ENCODE results near the gene NAGA. TPM values are rescaled to one million over a fixed set of nuclear protein-coding genes. Genes with fewer than 3 reads are reported as not detected.

The NAGA gene
- total RNA-seq, 1 donor from 2014 or later: 16.9 TPM

DNA sequence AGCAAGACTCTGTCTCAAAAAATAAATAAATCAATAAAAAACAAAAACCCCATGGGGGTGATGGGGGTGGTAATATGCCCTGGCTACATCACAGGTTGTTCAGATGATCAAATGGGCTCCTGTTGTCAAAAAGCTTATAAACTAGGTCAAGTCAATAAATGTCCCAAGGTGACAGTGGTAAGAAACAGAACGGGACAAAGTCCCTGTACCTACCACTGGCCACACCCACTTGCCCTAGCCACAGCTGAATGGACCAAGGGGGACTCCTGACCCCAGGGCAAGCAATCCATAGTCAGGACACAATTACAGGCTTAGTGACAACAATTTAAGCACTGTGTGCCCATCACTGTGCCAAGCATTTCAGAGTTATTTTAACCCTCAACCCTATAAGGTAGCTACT is 6.0 kb downstream of the NAGA start:
- no peak overlapping the region for H3K4me3 Mint-ChIP-seq (ENCODE audit: low read depth)
- H3K27ac Mint-ChIP-seq: no peak overlapping the region
- no peak for DNase-seq (ENCODE audit: low spot score, unreplicated experiment)
- H3K36me3 Mint-ChIP-seq (ENCODE audit: insufficient read depth): peaks cover 11% of the 10 kb centered on the region
- H3K9me3 Mint-ChIP-seq (ENCODE audit: low read depth): no peaks in the 10 kb centered on the region
- no peaks in the 10 kb centered on the region for H3K27me3 Mint-ChIP-seq
- TF ChIP-seq, protein P1, sequence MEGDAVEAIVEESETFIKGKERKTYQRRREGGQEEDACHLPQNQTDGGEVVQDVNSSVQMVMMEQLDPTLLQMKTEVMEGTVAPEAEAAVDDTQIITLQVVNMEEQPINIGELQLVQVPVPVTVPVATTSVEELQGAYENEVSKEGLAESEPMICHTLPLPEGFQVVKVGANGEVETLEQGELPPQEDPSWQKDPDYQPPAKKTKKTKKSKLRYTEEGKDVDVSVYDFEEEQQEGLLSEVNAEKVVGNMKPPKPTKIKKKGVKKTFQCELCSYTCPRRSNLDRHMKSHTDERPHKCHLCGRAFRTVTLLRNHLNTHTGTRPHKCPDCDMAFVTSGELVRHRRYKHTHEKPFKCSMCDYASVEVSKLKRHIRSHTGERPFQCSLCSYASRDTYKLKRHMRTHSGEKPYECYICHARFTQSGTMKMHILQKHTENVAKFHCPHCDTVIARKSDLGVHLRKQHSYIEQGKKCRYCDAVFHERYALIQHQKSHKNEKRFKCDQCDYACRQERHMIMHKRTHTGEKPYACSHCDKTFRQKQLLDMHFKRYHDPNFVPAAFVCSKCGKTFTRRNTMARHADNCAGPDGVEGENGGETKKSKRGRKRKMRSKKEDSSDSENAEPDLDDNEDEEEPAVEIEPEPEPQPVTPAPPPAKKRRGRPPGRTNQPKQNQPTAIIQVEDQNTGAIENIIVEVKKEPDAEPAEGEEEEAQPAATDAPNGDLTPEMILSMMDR (IDR thresholded peaks at IDR 0.05; ENCODE audit: unreplicated experiment): no peak
- no peaks in the 10 kb centered on the region for H3K4me1 Mint-ChIP-seq (ENCODE audit: low read depth)

DNA sequence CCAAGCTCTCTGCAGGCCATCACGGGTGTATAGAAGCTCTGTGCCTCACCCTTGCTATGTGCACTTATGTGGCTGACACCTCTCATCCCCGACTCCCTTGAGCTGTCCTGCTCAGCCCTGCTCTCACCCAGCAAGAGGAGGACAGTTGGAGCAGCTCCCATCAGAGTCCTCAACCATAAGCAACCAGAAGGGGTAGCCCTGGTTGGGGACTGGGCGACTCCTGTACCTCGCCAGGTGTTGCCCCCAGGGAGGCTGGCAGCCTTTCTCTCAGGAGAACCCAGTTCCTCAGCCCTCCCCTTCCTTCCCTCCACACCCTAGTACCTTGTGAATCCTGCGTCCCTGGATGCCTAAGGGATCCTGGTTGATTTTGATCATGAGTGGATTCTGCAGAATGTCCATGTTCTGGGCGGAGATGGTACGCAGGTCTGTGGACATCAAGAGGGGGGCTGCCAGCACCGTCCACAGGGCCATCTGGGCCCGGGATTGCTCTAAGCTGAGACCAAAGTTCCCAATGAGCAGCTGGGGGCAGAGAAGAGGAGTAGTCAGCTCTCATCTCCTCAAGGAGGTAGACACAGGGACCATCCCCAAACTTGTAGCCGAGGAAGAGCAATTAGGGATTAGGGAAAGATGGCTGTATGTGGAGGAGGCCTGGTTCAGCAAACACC is 8.0 kb downstream of the NAGA start:
- Mint-ChIP-seq H3K9me3 (ENCODE audit: low read depth) (peaks cover 6% of the 10 kb centered on the region), H3K27me3 (no peaks in the 10 kb centered on the region), H3K27ac (no peak overlapping the region), H3K36me3 (ENCODE audit: insufficient read depth) (peaks cover 18% of the 10 kb centered on the region), H3K4me3 (ENCODE audit: low read depth) (no peak overlapping the region), H3K4me1 (ENCODE audit: low read depth) (no peaks in the 10 kb centered on the region)
- no peak for DNase-seq (ENCODE audit: low spot score, unreplicated experiment)
- TF ChIP-seq, protein P1 (IDR thresholded peaks at IDR 0.05; ENCODE audit: unreplicated experiment): no peak

DNA sequence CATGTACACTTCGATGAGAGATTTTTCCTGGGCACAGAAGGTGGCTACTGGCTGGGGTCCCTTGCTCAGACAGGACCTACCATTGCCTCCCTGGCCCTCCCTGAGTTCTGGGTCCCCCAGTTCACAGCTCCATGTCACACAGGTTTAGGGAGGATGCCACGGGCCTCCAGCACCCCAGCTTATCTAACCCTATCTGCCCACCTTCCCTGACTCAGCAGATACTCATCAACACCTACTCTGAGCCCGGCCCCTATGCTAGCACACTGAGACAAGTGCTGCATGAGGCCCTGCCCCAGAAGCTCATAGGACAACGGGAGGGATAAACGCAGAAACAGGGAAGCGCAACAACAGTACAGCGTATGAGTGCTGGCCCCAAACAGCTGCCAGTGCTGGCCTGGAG is 9.6 kb downstream of the NAGA start:
- Mint-ChIP-seq H3K36me3 (ENCODE audit: insufficient read depth) (peaks cover 25% of the 10 kb centered on the region), H3K4me3 (ENCODE audit: low read depth) (no peak overlapping the region), H3K27me3 (no peaks in the 10 kb centered on the region), H3K4me1 (ENCODE audit: low read depth) (no peaks in the 10 kb centered on the region), H3K9me3 (ENCODE audit: low read depth) (peaks cover 21% of the 10 kb centered on the region), H3K27ac (no peak overlapping the region)
- TF ChIP-seq, protein P1 (IDR thresholded peaks at IDR 0.05; ENCODE audit: unreplicated experiment): no peak
- DNase-seq (ENCODE audit: low spot score, unreplicated experiment): no peak

DNA sequence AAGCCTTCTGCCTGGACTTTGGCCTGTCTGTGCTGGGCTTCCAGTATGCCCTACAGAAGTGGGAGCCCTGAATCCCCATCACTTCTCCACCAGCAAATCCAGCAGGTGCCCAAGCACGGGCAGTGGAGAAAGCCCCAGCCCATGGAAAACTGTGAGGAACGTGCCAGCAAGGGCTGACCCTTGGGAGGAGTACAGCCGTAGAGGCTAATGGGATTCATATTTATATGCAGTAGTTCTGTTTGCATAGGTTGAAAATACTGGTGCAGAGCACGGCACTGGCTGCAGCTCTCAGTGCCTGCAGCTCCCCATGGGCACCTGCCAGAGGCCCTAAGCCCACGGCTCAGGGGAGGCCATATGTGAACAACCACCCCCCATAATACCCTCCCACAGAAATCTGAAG is 10.1 kb downstream of the NAGA start:
- Mint-ChIP-seq H3K27me3 (no peaks in the 10 kb centered on the region), H3K4me3 (ENCODE audit: low read depth) (no peak overlapping the region), H3K27ac (no peak overlapping the region), H3K36me3 (ENCODE audit: insufficient read depth) (peaks cover 22% of the 10 kb centered on the region), H3K9me3 (ENCODE audit: low read depth) (peaks cover 25% of the 10 kb centered on the region), H3K4me1 (ENCODE audit: low read depth) (no peaks in the 10 kb centered on the region)
- TF ChIP-seq, protein P1 (IDR thresholded peaks at IDR 0.05; ENCODE audit: unreplicated experiment): no peak
- DNase-seq (ENCODE audit: low spot score, unreplicated experiment): no peak

DNA sequence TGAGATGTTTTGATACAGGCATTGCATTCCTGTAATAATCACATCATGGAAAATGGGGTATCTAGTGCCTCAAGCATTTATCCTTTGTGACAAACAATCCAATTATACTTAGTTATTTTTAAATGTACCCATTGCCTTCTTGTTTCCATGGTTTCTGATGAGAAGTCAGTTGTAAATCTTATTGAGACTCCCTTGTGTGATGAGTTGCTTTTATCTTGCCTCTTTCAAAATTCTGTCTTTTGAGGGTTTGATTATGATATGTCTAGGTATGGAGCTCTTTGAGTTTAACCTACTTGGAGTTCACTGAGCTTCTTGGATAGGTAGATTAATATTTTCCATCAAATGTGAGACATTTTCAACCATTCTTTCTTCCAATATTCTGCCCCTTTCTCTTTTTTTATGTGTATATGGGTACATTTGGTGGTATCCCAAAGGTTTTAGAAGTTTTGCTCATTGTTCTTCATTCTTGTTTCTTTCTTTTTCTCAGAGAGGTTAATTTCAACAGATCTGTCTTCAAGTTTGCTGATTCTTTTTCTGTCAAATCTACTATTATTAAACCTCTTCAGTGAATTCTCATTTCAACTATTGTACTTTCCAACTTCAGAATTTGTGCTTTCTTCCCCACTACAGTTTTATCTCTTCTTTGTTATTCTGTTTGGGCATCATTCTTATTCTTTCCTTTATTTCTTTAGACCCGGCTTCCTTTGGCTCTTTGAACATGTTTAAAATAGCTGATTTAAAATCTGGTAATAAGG is 13.7 kb downstream of the NAGA start:
- Mint-ChIP-seq H3K27me3 (no peaks in the 10 kb centered on the region), H3K9me3 (ENCODE audit: low read depth) (peaks cover 25% of the 10 kb centered on the region), H3K27ac (no peak overlapping the region), H3K4me1 (ENCODE audit: low read depth) (no peaks in the 10 kb centered on the region), H3K4me3 (ENCODE audit: low read depth) (no peak overlapping the region), H3K36me3 (ENCODE audit: insufficient read depth) (peaks cover 20% of the 10 kb centered on the region)
- TF ChIP-seq, protein P1 (IDR thresholded peaks at IDR 0.05; ENCODE audit: unreplicated experiment): no peak
- no peak for DNase-seq (ENCODE audit: low spot score, unreplicated experiment)

All from progenitor cell of endocrine pancreas (in vitro differentiated cells).